Fibroblast of peridontal ligament (primary cell): ENCODE results near the gene HECTD2.
"Not testable (repeated sequence)": the region's sequence is repeated elsewhere in the genome, so short reads cannot be mapped to it uniquely, and the experiment has no call there.

Source experiments
- DNase-seq: peaks from one replicate; pipeline ENCODE4 v3.0.0-alpha.2; 2010; ENCODE audit errors: extremely low read depth

Gene HECTD2

GRCh38 chr10:91409869-91410637 is at the start of gene HECTD2:
HECTD2 (plus strand) TSS chr10:91410344; CDS start chr10:91410439, 95 bp downstream.
- peak; percentile 59 for DNase-seq

- no peak for DNase-seq
Observed at GRCh38 chr10:91360461-91360860, 49.7 kb upstream of the HECTD2 start.

- not testable (repeated sequence) for DNase-seq
Observed at GRCh38 chr10:91365519-91365918, 44.6 kb upstream of the HECTD2 start.

GRCh38 chr10:91366704-91367103 is 43.4 kb upstream of the HECTD2 start:
- DNase-seq: peak; percentile 15

- DNase-seq: no peak
Observed at GRCh38 chr10:91367127-91367531, 43.0 kb upstream of the HECTD2 start.

- DNase-seq: no peak
Observed at GRCh38 chr10:91367558-91367957, 42.6 kb upstream of the HECTD2 start.

- peak; percentile 73 for DNase-seq
Observed at GRCh38 chr10:91369978-91370589, 40.1 kb upstream of the HECTD2 start.

- DNase-seq: no peak
Observed at GRCh38 chr10:91374052-91374451, 36.1 kb upstream of the HECTD2 start.

GRCh38 chr10:91378061-91378460 is 32.1 kb upstream of the HECTD2 start:
- DNase-seq: no peak

GRCh38 chr10:91380873-91381256 is 29.3 kb upstream of the HECTD2 start:
- no peak for DNase-seq

- DNase-seq: no peak
Observed at GRCh38 chr10:91381257-91381891, 28.8 kb upstream of the HECTD2 start.

- DNase-seq: no peak
Observed at GRCh38 chr10:91385306-91386085, 24.6 kb upstream of the HECTD2 start.

GRCh38 chr10:91389636-91390512 is 20.3 kb upstream of the HECTD2 start:
- DNase-seq: peak; percentile 81

GRCh38 chr10:91390513-91390825 is 19.7 kb upstream of the HECTD2 start:
- not testable (repeated sequence) for DNase-seq

- DNase-seq: no peak
Observed at GRCh38 chr10:91391920-91392319, 18.2 kb upstream of the HECTD2 start.

- DNase-seq: no peak
Observed at GRCh38 chr10:91406322-91406721, 3.8 kb upstream of the HECTD2 start.

- DNase-seq: peak; percentile 84
Observed at GRCh38 chr10:91409069-91409868, 875 bp upstream of the HECTD2 start.

- DNase-seq: peak; percentile 52
Observed at GRCh38 chr10:91410638-91411371, 661 bp downstream of the HECTD2 start.

- no peak for DNase-seq
Observed at GRCh38 chr10:91411621-91412020, 1.5 kb downstream of the HECTD2 start.
